ENCODE data around the gene UBAC2. TPM values are rescaled to one million over a fixed set of nuclear protein-coding genes. Genes with fewer than 3 reads are reported as not detected.

UBAC2 gene
- total and polyA plus RNA-seq, 2 of the 8 experiments (the other 6 are each of a cell fraction or from before 2014, with no cell fraction given) = 75.9 to 76.9 TPM

- POLR2A ChIA-PET (ENCODE audit: partially characterized antibody) = no interaction called here
- H3K4me3 ChIP-seq (ENCODE audit: extremely low read depth in 1 of 4, insufficient read depth in 2 of 4, low read depth in 3 of 4, low read length in 4 of 4) = no peak overlapping the region
- peaks cover 0 to 3% (median 1%) of the 10 kb centered on the region in 4 experiments; a peak in 2 of 7 replicates for H3K4me1 ChIP-seq (replicated peaks in 1 of 4; ENCODE audit: control insufficient read depth in 3 of 4, insufficient read depth in 4 of 4, low read length in 3 of 4)
- H2BK120ac ChIP-seq (replicated peaks; ENCODE audit: low read depth, low read length) = no peak overlapping the region
- no peak overlapping the region for H3K9ac ChIP-seq (replicated peaks in 1 of 4; ENCODE audit: extremely low read depth in 1 of 4, low read depth in 3 of 4, low read length in 3 of 4)
- no peak overlapping the region for H3K18ac ChIP-seq (ENCODE audit: extremely low read depth, low read length)
- H2AK5ac ChIP-seq (ENCODE audit: low read depth, low read length) = no peak overlapping the region
- peaks cover 0 to 6% of the 10 kb centered on the region in 2 experiments for H4K20me1 ChIP-seq (replicated peaks in 1 of 2; ENCODE audit: control insufficient read depth in 1 of 2, insufficient read depth in 2 of 2, low read length in 2 of 2)
- H2BK20ac ChIP-seq (ENCODE audit: low read length) = no peak overlapping the region
- no peak overlapping the region for H3K4me2 ChIP-seq (ENCODE audit: insufficient read depth in 1 of 2, low read depth in 2 of 2, low read length in 2 of 2)
- no peak overlapping the region for H3K56ac ChIP-seq (replicated peaks; ENCODE audit: insufficient read length, low read depth, low read length)
- WGBS, 2 experiments (ENCODE audit: extremely low coverage in 1 of 2, insufficient coverage in 1 of 2, insufficient read length in 1 of 2, insufficient replicate concordance in 2 of 2, low coverage in 1 of 2, low lambda C conversion rate in 2 of 2, missing lambda C conversion rate in 1 of 2) = 95% methylated on average over 5 of the region's 5 CpGs; no CpG with 5 or more reads in 1 of the 2 experiments
- H3K27me3 ChIP-seq (replicated peaks in 1 of 4; ENCODE audit: control insufficient read depth in 3 of 4, extremely low read depth in 1 of 4, insufficient read depth in 3 of 4, low read length in 3 of 4) = no peaks in the 10 kb centered on the region
- no peak overlapping the region for H2BK5ac ChIP-seq (ENCODE audit: low read depth, low read length)
- no peak overlapping the region for H3K27ac ChIP-seq (ENCODE audit: low read depth, low read length)
- no peaks in the 10 kb centered on the region for H3K9me3 ChIP-seq (ENCODE audit: insufficient read depth in 2 of 2, low read depth in 1 of 2, low read length in 1 of 2)
- DNase-seq (ENCODE audit: low read depth in 1 of 2, low spot score in 2 of 2) (peak in 1 of 2 experiments; percentile 20), FAIRE-seq (no peak)
- H2AFZ ChIP-seq (ENCODE audit: low read length) = no peak overlapping the region
- no peak overlapping the region for H3K23ac ChIP-seq (ENCODE audit: insufficient read length)
- no peak overlapping the region for H3K14ac ChIP-seq (ENCODE audit: insufficient read length)
- H3K79me2 ChIP-seq (ENCODE audit: control insufficient read depth in 1 of 2, insufficient read depth in 2 of 2, low read length in 2 of 2) = no peaks in the 10 kb centered on the region
- CTCF ChIA-PET (ENCODE audit: partially characterized antibody) = interaction anchor here (1.4 kb wide), 1 partner anchor 14 kb away, joined by 3 read pairs; no protein-coding TSS in a partner anchor
- no peak overlapping the region for H4K91ac ChIP-seq (replicated peaks; ENCODE audit: insufficient read length, low read length)
- no peaks in the 10 kb centered on the region; the same call in 1 of the 2 replicates for H3K79me1 ChIP-seq (ENCODE audit: low read depth, low read length)
- no peak overlapping the region for H2BK15ac ChIP-seq (ENCODE audit: low read length)
- H4K5ac ChIP-seq (ENCODE audit: insufficient read length, low read depth, low read length) = no peak overlapping the region
- H3K23me2 ChIP-seq (ENCODE audit: low read depth, low read length) = no peaks in the 10 kb centered on the region
- TF ChIP-seq CHD2 (IDR thresholded peaks at IDR 0.05; ENCODE audit: low read length) (no peak), CHD1 (IDR thresholded peaks at IDR 0.05; ENCODE audit: low read depth, low read length) (no peak), RNF2 (IDR thresholded peaks at IDR 0.05; ENCODE audit: borderline replicate concordance, low read depth, low read length, missing control alignments, poor library complexity, severe bottlenecking) (no peak), HDAC2 (IDR thresholded peaks at IDR 0.05; ENCODE audit: borderline replicate concordance in 1 of 2, low read depth in 2 of 2, low read length in 2 of 2) (no peak), SIRT6 (IDR thresholded peaks at IDR 0.05; ENCODE audit: low read length) (no peak), E2F6 (IDR thresholded peaks at IDR 0.05) (no peak)
- H4K8ac ChIP-seq (ENCODE audit: extremely low read depth, insufficient read depth, low read length) = no peak overlapping the region
- no peak overlapping the region for H3K4ac ChIP-seq (replicated peaks; ENCODE audit: insufficient read length, low read depth, low read length)
- peaks cover 2 to 16% (median 7%) of the 10 kb centered on the region in 4 experiments; a peak in 4 of 8 replicates for H3K36me3 ChIP-seq (ENCODE audit: control insufficient read depth in 2 of 4, insufficient read depth in 4 of 4, low read length in 3 of 4)
- H2BK12ac ChIP-seq (ENCODE audit: low read depth, low read length) = no peak overlapping the region
Measured at GRCh38 chr13:99339230-99339721, 138.6 kb downstream of the UBAC2 start.
